HepG2 (cell line): ENCODE measurements around the gene EPN2. TPM values are rescaled to one million over a fixed set of nuclear protein-coding genes. Genes with fewer than 3 reads are reported as not detected.

Source experiments
- AHDC1 ChIP-seq: sonication (generic); formaldehyde crosslinking; IDR thresholded peaks from 2 replicates; pipeline ENCODE4 v1.5.1; 2020; ENCODE audit warnings: mild to moderate bottlenecking, missing genetic modification reagents, borderline replicate concordance
- ATF3 ChIP-seq: sonication (generic); formaldehyde crosslinking; IDR thresholded peaks from 2 replicates; pipeline ENCODE4 v1.4.0; 2020; ENCODE audit warnings: missing genetic modification reagents
- CHD2 ChIP-seq: IDR thresholded peaks from 2 replicates; pipeline ENCODE4 v1.6.1; 2011; ENCODE audit warnings: low read depth, low read length, improper control_type of control experiment
- DNMT1 ChIP-seq: sonication (generic); formaldehyde crosslinking; IDR thresholded peaks from 2 replicates; pipeline ENCODE4 v1.5.1; 2020; ENCODE audit warnings: mild to moderate bottlenecking, missing genetic modification reagents
- FOXK1 ChIP-seq: sonication (generic); formaldehyde crosslinking; IDR thresholded peaks from 2 replicates; pipeline ENCODE4 v1.4.0; 2020; ENCODE audit warnings: low read depth, missing genetic modification reagents, borderline replicate concordance
- HOXA3 ChIP-seq: sonication (generic); formaldehyde crosslinking; IDR thresholded peaks from 2 replicates; pipeline ENCODE4 v1.5.0; 2020; ENCODE audit warnings: missing genetic modification reagents
- KLF16 ChIP-seq, 2 experiments: sonication (generic) in 1 of 2; formaldehyde crosslinking in 1 of 2; IDR thresholded peaks; 2 replicates each; pipeline versions ENCODE4 v1.6.1 to v1.8.0; 2016 to 2023; ENCODE audit warnings: missing genetic modification reagents in 2 of 2, missing compliant biosample characterization in 1 of 2
- KLF6 ChIP-seq: IDR thresholded peaks from 2 replicates; pipeline ENCODE4 v1.8.0; 2016; ENCODE audit warnings: missing biosample characterization, missing genetic modification reagents
- RCOR2 ChIP-seq: IDR thresholded peaks from 2 replicates; pipeline ENCODE4 v1.6.1; 2016; ENCODE audit warnings: missing biosample characterization, missing genetic modification reagents
- SRF ChIP-seq: IDR thresholded peaks from 2 replicates; pipeline ENCODE4 v1.6.1; 2011; ENCODE audit warnings: mild to moderate bottlenecking, low read depth, low read length, moderate library complexity
- TCF12 ChIP-seq, 2 experiments: fragments of 450-650 bp in 1 of 2; sonication (generic) in 1 of 2; formaldehyde crosslinking in 1 of 2; IDR thresholded peaks; 2 replicates each; pipeline versions ENCODE4 v1.6.1 to v1.8.0; 2017 to 2022; ENCODE audit warnings: antibody characterized with exemption in 1 of 2, mild to moderate bottlenecking in 1 of 2, missing genetic modification reagents in 1 of 2, moderate library complexity in 1 of 2
- TMF1 ChIP-seq: sonication (generic); formaldehyde crosslinking; IDR thresholded peaks from 2 replicates; pipeline ENCODE4 v1.8.1; 2022; ENCODE audit warnings: low read depth, missing genetic modification reagents
- ZFAT ChIP-seq: sonication (generic); formaldehyde crosslinking; conservative IDR thresholded peaks from 2 replicates; pipeline ENCODE4 v1.8.1; 2023; ENCODE audit warnings: missing genetic modification reagents, inconsistent platforms
- ZMYM4 ChIP-seq: sonication (generic); formaldehyde crosslinking; IDR thresholded peaks from 2 replicates; pipeline ENCODE4 v1.8.1; 2023; ENCODE audit warnings: mild to moderate bottlenecking, missing genetic modification reagents
- ZNF563 ChIP-seq: sonication (generic); formaldehyde crosslinking; IDR thresholded peaks from 2 replicates; pipeline ENCODE4 v1.8.0; 2022; ENCODE audit warnings: mild to moderate bottlenecking, moderate library complexity, missing genetic modification reagents
- polyA plus RNA-seq, 8 experiments: library from polyadenylated mRNA; depleted of rRNA in 3 of 8; stranded (reverse) in 7 of 8; unstranded in 1 of 8; fragments of >200 nt; fragmentation: Illumina TruSeq in 4 of 8; extraction: Trizol in 4 of 8; gene quantifications; 2 replicates each; pipeline versions ENCODE4 v1.2.1 to v1.2.3, GENCODE V29; 2011 to 2016; ENCODE audit warnings: low read depth in 4 of 8, missing spikeins in 1 of 8, mixed read lengths in 1 of 8; ENCODE audit not compliant: insufficient read depth in 1 of 8
- total RNA-seq, 5 experiments: library from RNA; depleted of rRNA; stranded (reverse); fragments of >200 nt; fragmentation: Illumina TruSeq; extraction: Trizol; gene quantifications; 2 replicates each; pipeline ENCODE4 v1.2.3, GENCODE V29; 2016; ENCODE audit warnings: low read depth in 1 of 5
- TF ChIP-seq, protein P1 (sequence below): sonication (generic); formaldehyde crosslinking; IDR thresholded peaks from 2 replicates; pipeline ENCODE4 v1.5.0; 2020; ENCODE audit warnings: mild to moderate bottlenecking, missing genetic modification reagents
- TF ChIP-seq, protein P2 (sequence below): IDR thresholded peaks from 2 replicates; pipeline ENCODE4 v1.4.0; 2020; ENCODE audit warnings: mild to moderate bottlenecking, missing genetic modification reagents

EPN2 gene
- total and polyA plus RNA-seq, 2 of the 13 experiments (the other 11 are each of a cell fraction or from before 2014, with no cell fraction given) = 7.8 to 19.2 TPM

- TF ChIP-seq AHDC1 (CRISPR knock-in tag) (no peak), FOXK1 (CRISPR knock-in tag) (no peak), CHD2 (no peak), TCF12 (IDR thresholded peaks at IDR 0.05) (no peak), TCF12 (CRISPR knock-in tag; IDR thresholded peaks at IDR 0.05) (no peak), HOXA3 (CRISPR knock-in tag) (peak; percentile 72; the same call in 1 of the 2 replicates), ZMYM4 (no peak; the same call in 1 of the 2 replicates), KLF16 (CRISPR knock-in tag; IDR thresholded peaks at IDR 0.05) (no peak), KLF6 (CRISPR knock-in tag) (no peak), DNMT1 (0 out of 2 replicates have a peak, but pooled peaks have one; percentile 46), ZFAT (no peak), ATF3 (CRISPR knock-in tag) (no peak), ZNF563 (peak; percentile 60; the same call in 1 of the 2 replicates), RCOR2 (no peak), SRF (no peak), TMF1 (CRISPR knock-in tag) (no peak)
- TF ChIP-seq, protein P1, sequence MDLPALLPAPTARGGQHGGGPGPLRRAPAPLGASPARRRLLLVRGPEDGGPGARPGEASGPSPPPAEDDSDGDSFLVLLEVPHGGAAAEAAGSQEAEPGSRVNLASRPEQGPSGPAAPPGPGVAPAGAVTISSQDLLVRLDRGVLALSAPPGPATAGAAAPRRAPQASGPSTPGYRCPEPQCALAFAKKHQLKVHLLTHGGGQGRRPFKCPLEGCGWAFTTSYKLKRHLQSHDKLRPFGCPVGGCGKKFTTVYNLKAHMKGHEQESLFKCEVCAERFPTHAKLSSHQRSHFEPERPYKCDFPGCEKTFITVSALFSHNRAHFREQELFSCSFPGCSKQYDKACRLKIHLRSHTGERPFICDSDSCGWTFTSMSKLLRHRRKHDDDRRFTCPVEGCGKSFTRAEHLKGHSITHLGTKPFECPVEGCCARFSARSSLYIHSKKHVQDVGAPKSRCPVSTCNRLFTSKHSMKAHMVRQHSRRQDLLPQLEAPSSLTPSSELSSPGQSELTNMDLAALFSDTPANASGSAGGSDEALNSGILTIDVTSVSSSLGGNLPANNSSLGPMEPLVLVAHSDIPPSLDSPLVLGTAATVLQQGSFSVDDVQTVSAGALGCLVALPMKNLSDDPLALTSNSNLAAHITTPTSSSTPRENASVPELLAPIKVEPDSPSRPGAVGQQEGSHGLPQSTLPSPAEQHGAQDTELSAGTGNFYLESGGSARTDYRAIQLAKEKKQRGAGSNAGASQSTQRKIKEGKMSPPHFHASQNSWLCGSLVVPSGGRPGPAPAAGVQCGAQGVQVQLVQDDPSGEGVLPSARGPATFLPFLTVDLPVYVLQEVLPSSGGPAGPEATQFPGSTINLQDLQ (CRISPR knock-in tag) = no peak
- TF ChIP-seq, protein P2, sequence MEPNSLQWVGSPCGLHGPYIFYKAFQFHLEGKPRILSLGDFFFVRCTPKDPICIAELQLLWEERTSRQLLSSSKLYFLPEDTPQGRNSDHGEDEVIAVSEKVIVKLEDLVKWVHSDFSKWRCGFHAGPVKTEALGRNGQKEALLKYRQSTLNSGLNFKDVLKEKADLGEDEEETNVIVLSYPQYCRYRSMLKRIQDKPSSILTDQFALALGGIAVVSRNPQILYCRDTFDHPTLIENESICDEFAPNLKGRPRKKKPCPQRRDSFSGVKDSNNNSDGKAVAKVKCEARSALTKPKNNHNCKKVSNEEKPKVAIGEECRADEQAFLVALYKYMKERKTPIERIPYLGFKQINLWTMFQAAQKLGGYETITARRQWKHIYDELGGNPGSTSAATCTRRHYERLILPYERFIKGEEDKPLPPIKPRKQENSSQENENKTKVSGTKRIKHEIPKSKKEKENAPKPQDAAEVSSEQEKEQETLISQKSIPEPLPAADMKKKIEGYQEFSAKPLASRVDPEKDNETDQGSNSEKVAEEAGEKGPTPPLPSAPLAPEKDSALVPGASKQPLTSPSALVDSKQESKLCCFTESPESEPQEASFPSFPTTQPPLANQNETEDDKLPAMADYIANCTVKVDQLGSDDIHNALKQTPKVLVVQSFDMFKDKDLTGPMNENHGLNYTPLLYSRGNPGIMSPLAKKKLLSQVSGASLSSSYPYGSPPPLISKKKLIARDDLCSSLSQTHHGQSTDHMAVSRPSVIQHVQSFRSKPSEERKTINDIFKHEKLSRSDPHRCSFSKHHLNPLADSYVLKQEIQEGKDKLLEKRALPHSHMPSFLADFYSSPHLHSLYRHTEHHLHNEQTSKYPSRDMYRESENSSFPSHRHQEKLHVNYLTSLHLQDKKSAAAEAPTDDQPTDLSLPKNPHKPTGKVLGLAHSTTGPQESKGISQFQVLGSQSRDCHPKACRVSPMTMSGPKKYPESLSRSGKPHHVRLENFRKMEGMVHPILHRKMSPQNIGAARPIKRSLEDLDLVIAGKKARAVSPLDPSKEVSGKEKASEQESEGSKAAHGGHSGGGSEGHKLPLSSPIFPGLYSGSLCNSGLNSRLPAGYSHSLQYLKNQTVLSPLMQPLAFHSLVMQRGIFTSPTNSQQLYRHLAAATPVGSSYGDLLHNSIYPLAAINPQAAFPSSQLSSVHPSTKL (CRISPR knock-in tag) = no peak
Measured at GRCh38 chr17:19237389-19238166, 412 bp downstream of the EPN2 start (continued).
